HG03066 (cell line): Measurements from ENCODE around the gene CLIC1.

Source experiments
- ATAC-seq: cut with Tn5 transposase; IDR thresholded peaks from one replicate; pipeline ENCODE4 v1.9.1; 2021; ENCODE audit warnings: low read depth; ENCODE audit not compliant: unreplicated experiment

Gene CLIC1

GRCh38 chr6:31769684-31770371 lies 33.5 kb upstream of the CLIC1 start:
- ATAC-seq: no peak

- no peak for ATAC-seq
Observed at GRCh38 chr6:31768363-31769257, 32.3 kb upstream of the CLIC1 start.

- ATAC-seq: no peak
Observed at GRCh38 chr6:31767096-31767645, 30.8 kb upstream of the CLIC1 start.

DNA sequence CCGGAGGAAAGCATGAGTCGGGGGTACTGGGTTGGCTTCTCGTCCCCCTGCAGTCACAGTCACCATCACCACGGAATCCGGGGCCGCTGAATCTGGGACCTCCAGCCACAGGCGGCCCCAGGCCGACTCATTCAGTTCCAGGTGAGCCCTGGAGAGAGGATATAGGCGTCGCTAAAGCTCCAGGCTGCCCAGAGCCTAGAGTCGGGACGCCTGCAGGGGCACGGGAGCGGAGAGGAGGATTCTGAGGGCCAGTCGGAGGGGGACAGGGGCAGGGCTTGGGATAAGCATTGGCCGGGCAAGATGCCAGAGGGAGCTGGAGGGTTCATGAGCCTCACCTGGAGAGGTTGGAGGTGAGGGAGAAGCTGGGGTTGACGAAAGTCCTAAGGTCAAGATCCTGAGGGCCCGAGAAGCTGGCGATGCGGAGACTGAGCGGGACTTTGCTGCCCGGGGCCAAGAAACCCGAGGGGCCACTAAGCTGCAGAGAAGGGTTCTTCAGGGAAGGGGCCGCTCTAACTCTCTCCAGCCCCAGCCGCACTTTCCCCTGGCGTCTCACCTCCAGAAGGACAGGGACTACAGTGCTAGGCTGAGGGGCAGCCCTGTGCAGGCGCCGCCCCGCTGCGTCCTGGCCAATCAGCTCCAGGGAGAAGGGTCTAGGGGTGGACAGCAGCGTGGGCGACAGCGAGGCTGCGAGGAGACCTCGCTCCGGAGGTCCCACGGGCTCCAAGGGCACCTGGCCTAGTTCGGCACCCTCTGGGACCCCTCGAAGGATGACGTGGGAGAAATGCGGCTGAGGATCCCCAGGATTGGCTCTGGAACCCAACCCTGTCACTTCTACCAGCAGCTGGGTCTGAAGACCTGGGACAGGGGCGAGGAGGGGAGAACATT lies 29.8 kb upstream of the CLIC1 start:
- ATAC-seq: no peak

- no peak for ATAC-seq
Observed at GRCh38 chr6:31765559-31765909, 29.2 kb upstream of the CLIC1 start.

DNA sequence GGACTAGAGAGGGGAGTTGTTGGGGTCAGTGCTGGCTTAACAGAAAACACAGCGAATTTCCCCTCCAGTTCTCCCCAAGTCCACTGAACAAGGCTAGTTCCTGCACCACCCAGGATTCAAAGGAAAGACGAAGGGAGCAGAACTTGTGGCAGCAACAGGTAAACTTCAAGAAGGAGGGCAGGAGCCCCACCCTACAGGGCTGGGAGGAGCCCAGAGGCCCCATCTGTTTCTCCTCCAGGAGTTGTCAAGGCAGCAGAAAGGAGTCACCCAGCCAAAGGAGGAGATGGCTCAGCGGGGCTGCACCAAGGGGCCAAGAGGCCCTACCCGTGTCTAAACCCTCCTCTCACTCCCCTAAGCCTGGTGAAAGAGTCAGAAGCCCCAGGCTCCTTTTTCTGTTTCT lies 27.9 kb upstream of the CLIC1 start:
- ATAC-seq: no peak

- no peak for ATAC-seq
Observed at GRCh38 chr6:31763619-31763940, 27.2 kb upstream of the CLIC1 start.

DNA sequence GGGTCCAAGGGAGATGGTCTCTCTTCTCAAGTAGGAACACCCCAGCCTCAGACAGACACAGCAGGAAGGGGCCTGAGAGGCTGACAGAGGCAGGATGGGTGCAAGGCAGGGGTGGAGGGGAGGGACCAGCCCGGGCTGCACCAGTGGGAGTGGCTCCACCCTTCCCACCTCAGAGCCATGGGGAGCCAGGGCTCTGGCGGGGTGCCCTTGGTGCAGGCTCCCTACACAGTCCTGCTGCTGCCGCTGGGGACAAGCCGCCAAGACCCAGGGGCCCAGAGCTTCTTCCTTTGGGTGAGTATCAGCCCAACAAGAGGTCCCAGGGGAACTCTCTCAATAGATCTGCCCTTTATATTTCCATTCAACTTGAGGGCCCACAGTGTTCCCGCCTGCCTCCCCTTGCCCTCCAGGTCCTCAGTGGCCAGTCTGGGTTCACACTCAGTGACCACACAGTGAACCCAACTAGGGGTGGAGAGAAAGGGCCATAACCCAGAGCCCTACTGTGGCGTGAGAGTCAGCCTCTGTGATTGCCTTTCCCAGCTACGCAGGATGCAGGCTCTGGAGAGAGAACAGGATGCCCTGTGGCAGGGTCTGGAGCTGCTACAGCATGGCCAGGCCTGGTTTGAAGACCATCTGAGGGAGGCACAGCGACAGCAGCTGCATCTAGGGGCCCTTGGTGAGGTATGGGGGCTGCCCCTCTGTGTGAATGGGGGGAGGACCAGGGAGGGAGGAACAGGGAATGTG lies 26.7 kb upstream of the CLIC1 start:
- no peak for ATAC-seq

DNA sequence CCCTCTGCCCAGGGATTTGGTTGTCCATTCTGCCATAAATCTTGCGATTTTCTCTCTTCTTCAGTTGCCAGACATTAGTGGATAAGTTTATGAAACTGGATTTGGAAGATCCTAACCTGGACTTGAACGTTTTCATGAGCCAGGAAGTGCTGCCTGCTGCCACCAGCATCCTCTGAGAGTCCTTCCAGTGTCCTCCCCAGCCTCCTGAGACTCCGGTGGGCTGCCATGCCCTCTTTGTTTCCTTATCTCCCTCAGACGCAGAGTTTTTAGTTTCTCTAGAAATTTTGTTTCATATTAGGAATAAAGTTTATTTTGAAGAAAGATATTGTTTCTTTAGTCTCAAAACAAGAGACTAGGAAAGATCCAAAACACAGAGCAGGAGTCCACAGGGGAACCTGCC lies 26.0 kb upstream of the CLIC1 start, which contains the start of gene SAPCD1:
Gene SAPCD1 (plus strand): TSS at position 301 of the 400 bp plus-strand sequence. CDS start 399 bp downstream, outside the sequence.
- ATAC-seq: no peak

DNA sequence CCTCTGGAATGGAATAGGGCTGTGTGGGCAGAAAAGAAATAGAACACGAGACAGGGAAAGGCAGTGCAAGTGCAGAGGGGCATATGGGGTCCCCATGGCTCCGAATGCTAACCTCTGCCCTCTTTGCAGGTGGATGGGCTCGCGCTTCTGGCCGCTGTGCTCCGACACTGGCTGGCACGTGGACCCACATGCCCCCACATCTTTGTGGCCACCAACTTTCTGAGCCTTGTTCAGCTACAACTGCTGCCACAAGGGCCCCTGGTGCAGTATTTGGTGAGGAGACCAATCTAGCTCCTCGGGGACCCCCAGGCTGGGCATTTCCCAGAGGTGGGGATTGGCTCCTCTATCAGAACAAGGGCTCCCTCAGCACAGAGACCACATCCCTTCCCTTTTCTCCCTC lies 25.0 kb upstream of the CLIC1 start:
- ATAC-seq: no peak

DNA sequence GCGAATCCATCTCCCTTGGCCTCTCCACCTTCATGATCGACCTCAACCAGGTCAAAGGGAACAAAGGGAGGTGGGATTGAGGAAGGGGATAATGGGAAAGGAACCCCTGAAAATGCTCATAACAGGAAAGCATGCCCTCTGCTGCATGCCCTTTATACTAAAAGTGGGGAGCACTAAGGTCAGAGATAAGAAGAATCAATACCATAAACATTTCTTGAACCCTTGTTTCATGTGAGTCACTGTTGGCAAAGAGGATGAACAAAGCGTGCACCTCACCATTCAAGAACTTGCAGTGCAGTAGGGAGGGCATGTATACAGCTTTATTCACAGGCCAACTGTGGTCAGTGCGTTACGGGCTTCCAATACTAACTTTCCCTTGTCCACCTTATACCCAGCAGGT lies 24.5 kb upstream of the CLIC1 start:
- ATAC-seq: no peak

- ATAC-seq: no peak
Observed at GRCh38 chr6:31758281-31758680, 22.0 kb upstream of the CLIC1 start.

DNA sequence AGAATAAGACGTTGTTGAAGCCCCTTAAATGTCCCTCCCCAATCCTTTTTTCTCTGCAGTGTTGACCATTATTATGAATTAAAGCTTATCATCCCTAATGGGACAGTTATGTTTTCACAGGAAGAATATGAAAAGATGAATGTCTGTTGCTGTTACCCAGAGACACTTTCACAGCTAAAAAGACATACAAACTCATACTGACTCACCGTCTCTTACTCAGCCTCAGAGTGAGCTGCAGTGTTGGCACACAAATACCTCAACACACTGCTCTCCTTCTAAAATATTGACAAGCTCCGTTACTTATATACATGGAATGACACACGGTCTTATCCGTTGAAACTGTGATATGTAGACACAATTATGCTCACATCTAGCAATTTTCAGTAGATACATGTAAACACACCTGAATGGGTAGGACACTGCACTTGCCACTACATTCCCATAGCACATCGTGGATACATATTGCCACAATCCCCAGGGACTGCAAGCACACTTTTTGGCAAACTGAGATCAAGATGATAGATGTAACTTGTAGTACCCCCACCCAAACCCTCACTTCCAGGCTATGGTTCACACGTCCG lies 16.5 kb upstream of the CLIC1 start:
- no peak for ATAC-seq

GRCh38 chr6:31750411-31751022 lies 14.2 kb upstream of the CLIC1 start:
- ATAC-seq: no peak

DNA sequence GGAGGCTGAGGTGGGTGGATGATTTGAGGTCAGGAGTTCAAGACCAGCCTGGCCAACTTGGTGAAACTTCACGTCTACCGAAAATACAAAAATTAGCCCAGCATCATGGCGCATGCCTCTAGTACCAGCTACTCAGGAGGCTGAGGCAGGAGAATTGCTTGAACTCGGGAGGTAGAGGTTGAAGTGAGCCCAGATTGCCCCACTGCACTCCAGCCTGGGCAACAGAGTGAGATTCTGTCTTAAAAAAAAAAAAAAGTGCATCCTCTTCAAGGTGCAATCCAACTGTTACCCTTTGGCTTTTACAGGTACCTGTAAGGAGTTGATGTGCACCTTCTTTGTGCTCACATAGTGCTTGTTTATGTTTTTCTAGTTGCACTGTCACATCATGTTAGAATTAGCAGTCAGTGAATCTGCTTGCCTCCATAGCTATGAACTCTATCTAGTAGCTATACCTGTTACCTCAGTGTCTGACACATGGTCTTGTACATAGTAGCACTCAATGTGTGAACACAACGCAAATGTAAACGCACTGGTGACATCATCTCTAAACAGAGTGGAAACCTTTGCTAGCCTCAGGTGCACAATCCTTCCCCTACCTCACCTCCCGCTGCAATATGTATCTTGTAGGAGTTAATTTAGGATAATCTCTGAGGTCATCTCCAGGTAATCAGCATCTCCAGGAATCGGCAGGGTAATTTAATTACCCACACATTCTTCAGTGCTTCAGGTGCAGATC lies 13.1 kb upstream of the CLIC1 start:
- no peak for ATAC-seq

GRCh38 chr6:31744422-31744821 lies 8.1 kb upstream of the CLIC1 start:
- no peak for ATAC-seq

DNA sequence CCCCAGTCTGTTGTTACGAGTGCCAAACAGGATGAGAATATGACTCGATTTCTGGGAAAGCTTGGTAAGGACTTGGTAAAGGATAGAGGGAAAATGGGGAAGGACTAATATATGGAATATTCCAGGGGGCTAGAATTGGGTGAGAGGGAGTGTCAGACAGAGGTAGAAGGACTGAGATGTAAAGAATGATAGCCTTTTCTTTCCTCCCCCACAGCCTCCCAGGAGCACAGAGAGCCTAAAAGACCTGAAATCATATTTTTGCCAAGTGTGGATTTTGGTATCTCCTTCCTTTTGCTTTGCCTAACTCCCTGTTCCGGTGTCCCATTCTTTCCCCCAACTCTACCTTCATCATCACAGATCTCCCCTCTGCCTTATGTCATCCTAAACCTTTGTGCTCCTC lies 6.6 kb upstream of the CLIC1 start:
- no peak for ATAC-seq

- ATAC-seq: no peak
Observed at GRCh38 chr6:31741815-31742214, 5.5 kb upstream of the CLIC1 start.
